Activated naive CD4-positive, alpha-beta T cell treated with anti-CD3 and anti-CD28 coated beads for 36 hours (primary cell): Measurements from ENCODE around the gene UST. TPM values are rescaled to one million over a fixed set of nuclear protein-coding genes. Genes with fewer than 3 reads are reported as not detected.

ENCODE experiments used
- CTCF ChIA-PET: fragments of 350-600 bp; sonication (Branson Sonifier 250); formaldehyde crosslinking; loops from one replicate; lab custom pipeline; 2021; ENCODE audit warnings: antibody characterized with exemption; lab: Charles Lee
- DNase-seq: peaks from one replicate; pipeline ENCODE4 v3.0.0-alpha.2; 2020
- H3K27ac Mint-ChIP-seq: one replicate; pipeline ENCODE4 v1.8.0; 2021; ENCODE audit warnings: mild to moderate bottlenecking, mixed read lengths
- H3K27me3 Mint-ChIP-seq: one replicate; pipeline ENCODE4 v1.8.0; 2021; ENCODE audit warnings: low read depth, mixed read lengths
- H3K36me3 Mint-ChIP-seq: one replicate; pipeline ENCODE4 v1.8.0; 2021; ENCODE audit warnings: low read depth, mixed read lengths
- H3K4me1 Mint-ChIP-seq: one replicate; pipeline ENCODE4 v1.8.0; 2021; ENCODE audit warnings: low read depth, mixed read lengths
- H3K4me3 Mint-ChIP-seq: one replicate; pipeline ENCODE4 v1.8.0; 2021; ENCODE audit warnings: mild to moderate bottlenecking, moderate library complexity, mixed read lengths
- H3K9me3 Mint-ChIP-seq: one replicate; pipeline ENCODE4 v1.8.0; 2021; ENCODE audit warnings: mixed read lengths
- intact Hi-C: fragments of 100-400 bp; cut with micrococcal nuclease; formaldehyde crosslinking; loops from one replicate; pipeline ENCODE4 v1.15.1; 2023
- total RNA-seq, 2 experiments: library from RNA; stranded (reverse); gene quantifications; one replicate each; pipeline ENCODE4 v1.2.3, GENCODE V29; 2021

Gene UST
- total RNA-seq, 2 experiments from 2014 or later = 0.20 to 0.74 TPM

DNA sequence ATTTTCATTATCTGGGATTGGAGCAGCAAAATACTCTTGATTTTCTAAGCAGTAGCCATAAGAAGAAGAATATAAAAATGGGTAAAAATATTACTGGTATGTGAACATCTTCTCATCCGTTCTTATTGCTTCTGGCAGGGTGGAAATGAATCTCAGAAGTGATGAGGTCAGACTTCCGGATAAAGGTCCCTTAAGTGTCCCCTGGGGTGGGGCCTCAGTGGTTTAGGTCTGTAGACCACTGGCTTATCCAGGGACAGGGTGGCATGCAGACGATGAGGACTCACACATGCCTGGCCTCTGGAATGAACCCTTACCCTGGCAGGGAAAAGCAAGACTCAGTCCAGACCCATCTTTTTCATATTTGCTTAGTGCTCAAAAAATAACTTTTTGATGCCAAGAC lies 143.3 kb downstream of the UST start:
- H3K9me3 Mint-ChIP-seq = no peaks in the 10 kb centered on the region
- H3K36me3 Mint-ChIP-seq = no peaks in the 10 kb centered on the region
- no peak overlapping the region for H3K4me3 Mint-ChIP-seq
- CTCF ChIA-PET = no interaction called here
- H3K27me3 Mint-ChIP-seq = peaks cover 2% of the 10 kb centered on the region
- H3K4me1 Mint-ChIP-seq = peaks cover 3% of the 10 kb centered on the region
- intact Hi-C loops = no loop called here
- DNase-seq = no peak
- H3K27ac Mint-ChIP-seq = no peak overlapping the region

DNA sequence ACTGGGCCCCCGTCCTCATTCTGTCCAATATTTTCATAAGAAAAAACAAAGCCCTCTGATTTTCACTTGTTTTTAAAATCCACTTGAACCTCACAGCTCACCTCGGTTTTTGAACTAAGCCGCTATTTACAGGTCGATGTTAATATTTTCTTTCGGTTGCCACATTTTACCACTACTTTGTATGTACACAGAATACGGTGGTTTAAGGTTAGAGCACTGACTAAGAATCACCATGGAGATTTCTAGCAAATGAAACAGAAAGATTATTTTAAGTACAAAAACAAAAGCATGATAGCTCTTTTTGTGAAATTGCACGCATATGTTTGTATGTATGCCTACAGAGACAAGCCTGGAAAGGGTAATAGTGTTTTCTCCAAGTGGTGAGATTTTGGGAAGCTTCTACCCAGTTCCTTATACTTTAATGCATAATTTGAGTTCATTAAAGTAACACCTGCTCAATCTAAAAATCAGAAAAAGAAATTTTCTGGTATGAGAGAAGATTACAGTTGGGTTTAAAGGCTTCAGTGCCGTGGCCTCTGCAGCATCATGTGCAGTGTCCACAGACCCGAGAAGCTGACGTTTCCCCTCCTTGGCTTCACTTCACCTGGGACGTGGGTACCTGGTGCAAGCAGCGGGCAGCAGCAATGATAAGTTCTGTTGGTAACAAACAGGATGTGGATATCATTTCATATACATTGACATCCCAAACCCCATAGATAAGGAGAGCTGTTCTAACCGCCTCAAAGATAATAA lies 144.0 kb downstream of the UST start:
- intact Hi-C loops = no loop called here
- no peak for DNase-seq
- CTCF ChIA-PET = no interaction called here
- Mint-ChIP-seq H3K4me3 (no peak overlapping the region), H3K27me3 (peaks cover 2% of the 10 kb centered on the region), H3K4me1 (peaks cover 3% of the 10 kb centered on the region), H3K9me3 (no peaks in the 10 kb centered on the region), H3K27ac (no peak overlapping the region), H3K36me3 (no peaks in the 10 kb centered on the region)

- Mint-ChIP-seq H3K9me3 (no peaks in the 10 kb centered on the region), H3K27me3 (peaks cover 2% of the 10 kb centered on the region)
These were observed 144.6 kb downstream of the UST start for GRCh38 chr6:148891405-148891783.

GRCh38 chr6:148892247-148892646 lies 145.4 kb downstream of the UST start:
- Mint-ChIP-seq H3K27me3 (peaks cover 2% of the 10 kb centered on the region), H3K4me3 (no peak overlapping the region), H3K36me3 (no peaks in the 10 kb centered on the region), H3K9me3 (no peaks in the 10 kb centered on the region), H3K4me1 (peaks cover 3% of the 10 kb centered on the region), H3K27ac (no peak overlapping the region)
- CTCF ChIA-PET = no interaction called here
- intact Hi-C loops = no loop called here
- DNase-seq = no peak

More at GRCh38 chr6:148891405-148891783, 144.6 kb downstream of the UST start:
- intact Hi-C loops = no loop called here
- Mint-ChIP-seq H3K4me3 (no peak overlapping the region), H3K27ac (no peak overlapping the region), H3K36me3 (no peaks in the 10 kb centered on the region), H3K4me1 (peaks cover 3% of the 10 kb centered on the region)
- CTCF ChIA-PET = no interaction called here
- no peak for DNase-seq

GRCh38 chr6:148893073-148893472 lies 146.2 kb downstream of the UST start:
- peaks cover 3% of the 10 kb centered on the region for H3K4me1 Mint-ChIP-seq
- H3K4me3 Mint-ChIP-seq = no peak overlapping the region
- no peaks in the 10 kb centered on the region for H3K36me3 Mint-ChIP-seq
- intact Hi-C loops = no loop called here
- peaks cover 2% of the 10 kb centered on the region for H3K27me3 Mint-ChIP-seq
- no peak overlapping the region for H3K27ac Mint-ChIP-seq
- CTCF ChIA-PET = no interaction called here
- H3K9me3 Mint-ChIP-seq = no peaks in the 10 kb centered on the region
- DNase-seq = no peak

GRCh38 chr6:148893481-148893880 lies 146.7 kb downstream of the UST start:
- H3K9me3 Mint-ChIP-seq = no peaks in the 10 kb centered on the region
- no peak for DNase-seq
- H3K36me3 Mint-ChIP-seq = no peaks in the 10 kb centered on the region
- H3K4me1 Mint-ChIP-seq = peaks cover 3% of the 10 kb centered on the region
- H3K4me3 Mint-ChIP-seq = no peak overlapping the region
- intact Hi-C loops = no loop called here
- peaks cover 2% of the 10 kb centered on the region for H3K27me3 Mint-ChIP-seq
- H3K27ac Mint-ChIP-seq = no peak overlapping the region
- CTCF ChIA-PET = no interaction called here

DNA sequence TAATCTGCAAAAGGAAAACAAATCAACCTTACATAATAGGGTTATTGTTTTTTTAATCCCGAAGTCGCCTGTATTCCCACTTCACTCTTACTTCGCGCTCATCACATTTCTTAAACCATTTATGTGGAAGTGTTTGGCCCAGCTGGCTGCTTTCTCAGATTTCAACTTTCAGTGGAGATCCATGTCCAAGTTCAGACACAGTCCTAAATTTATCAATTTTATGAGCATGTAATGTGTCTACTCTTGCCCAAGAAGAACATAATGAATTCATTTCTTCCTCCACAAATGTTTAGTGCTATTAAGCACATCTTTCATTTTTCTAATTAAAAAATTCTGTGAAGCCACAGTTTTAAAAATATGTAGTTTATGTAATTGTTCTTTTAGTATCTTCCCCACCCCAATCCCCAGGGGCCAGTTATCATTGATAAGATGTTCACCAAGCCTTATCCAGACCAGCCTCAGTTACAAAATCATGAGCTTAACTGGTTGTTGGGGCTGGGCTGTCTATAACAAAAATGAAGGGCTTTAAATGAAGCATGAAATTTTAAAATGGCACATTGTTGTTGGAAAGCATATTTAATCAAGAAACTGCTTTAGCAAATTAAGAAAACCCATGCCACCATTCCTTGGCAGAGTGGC lies 151.7 kb downstream of the UST start:
- H3K27ac Mint-ChIP-seq = no peak overlapping the region
- CTCF ChIA-PET = no interaction called here
- H3K36me3 Mint-ChIP-seq = no peaks in the 10 kb centered on the region
- intact Hi-C loops = no loop called here
- H3K4me1 Mint-ChIP-seq = no peaks in the 10 kb centered on the region
- peaks cover 2% of the 10 kb centered on the region for H3K27me3 Mint-ChIP-seq
- no peaks in the 10 kb centered on the region for H3K9me3 Mint-ChIP-seq
- DNase-seq = no peak
- no peak overlapping the region for H3K4me3 Mint-ChIP-seq

DNA sequence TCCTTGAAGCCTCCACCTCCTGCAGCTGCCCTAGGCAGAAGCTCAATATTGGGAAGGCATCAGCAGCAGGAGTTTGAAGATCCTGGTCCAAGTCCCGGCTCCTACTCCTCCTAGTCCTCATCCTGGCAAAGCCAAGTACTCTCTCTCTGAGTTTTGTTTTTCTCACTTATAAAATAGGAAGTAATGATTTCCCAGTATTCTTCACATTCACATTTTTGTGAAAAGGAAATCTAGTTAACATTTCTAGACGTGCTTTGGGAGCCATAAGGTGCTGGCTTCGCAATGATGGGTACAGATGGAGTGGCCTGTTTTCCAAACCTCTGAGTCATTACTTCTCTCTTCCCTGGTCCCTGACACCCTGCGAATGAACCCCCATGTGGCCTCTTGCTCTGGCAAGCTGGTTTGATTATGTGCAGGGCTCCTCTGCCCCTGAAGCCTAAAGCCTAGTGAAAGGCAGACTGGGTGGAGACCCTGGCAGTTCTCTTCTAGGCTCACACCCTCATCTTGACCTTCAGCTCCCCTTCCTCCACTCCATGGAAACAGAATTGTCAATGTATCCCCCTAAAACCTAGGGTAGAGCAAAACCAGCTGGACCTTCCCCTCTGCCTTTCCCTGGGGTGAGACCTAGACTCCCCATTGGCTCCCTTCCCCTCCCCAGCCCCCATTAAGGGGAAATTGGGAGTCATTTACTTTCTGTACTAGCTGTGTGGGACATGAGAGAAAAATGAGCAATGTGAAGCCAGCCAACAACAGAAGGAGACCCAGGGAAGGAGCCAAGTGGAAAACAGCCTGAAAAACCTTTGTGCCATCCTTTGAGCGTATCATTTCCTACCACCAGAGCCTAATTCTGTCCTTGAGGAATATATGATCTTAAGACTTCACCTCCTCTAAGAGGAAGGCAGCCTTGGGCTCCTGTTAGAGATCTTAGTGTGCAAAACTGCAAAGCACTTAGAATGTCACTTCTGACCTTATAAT lies 158.4 kb downstream of the UST start:
- DNase-seq = no peak
- intact Hi-C loops = no loop called here
- CTCF ChIA-PET = no interaction called here
- Mint-ChIP-seq H3K4me3 (no peak overlapping the region), H3K36me3 (no peaks in the 10 kb centered on the region), H3K4me1 (no peaks in the 10 kb centered on the region), H3K9me3 (no peaks in the 10 kb centered on the region), H3K27me3 (no peaks in the 10 kb centered on the region), H3K27ac (no peak overlapping the region)

- CTCF ChIA-PET = no interaction called here
- Mint-ChIP-seq H3K27ac (no peak overlapping the region), H3K4me1 (no peaks in the 10 kb centered on the region), H3K27me3 (no peaks in the 10 kb centered on the region), H3K4me3 (no peak overlapping the region), H3K9me3 (no peaks in the 10 kb centered on the region), H3K36me3 (no peaks in the 10 kb centered on the region)
- intact Hi-C loops = no loop called here
- DNase-seq = no peak
These were observed 159.1 kb downstream of the UST start for GRCh38 chr6:148905901-148906300.

DNA sequence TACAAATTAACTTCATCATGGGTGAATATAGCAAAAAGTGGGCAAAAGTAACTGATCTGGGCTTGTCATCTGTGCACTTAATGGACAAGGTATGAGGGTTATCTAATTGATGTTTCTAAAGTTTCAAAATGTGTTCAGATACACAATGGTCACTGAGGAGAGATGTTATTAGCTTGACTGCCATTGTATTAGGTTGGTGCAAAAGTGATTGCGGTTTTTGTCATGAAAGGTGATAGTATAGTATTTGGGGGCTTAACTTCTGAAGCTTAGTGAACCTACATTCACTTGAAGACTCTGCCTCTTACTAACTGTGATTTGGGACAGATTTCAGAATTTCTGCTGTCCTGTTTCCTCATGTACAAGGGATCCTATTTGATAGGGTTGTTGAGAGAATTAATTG lies 159.6 kb downstream of the UST start:
- Mint-ChIP-seq H3K27ac (no peak overlapping the region), H3K4me3 (no peak overlapping the region), H3K27me3 (no peaks in the 10 kb centered on the region), H3K9me3 (no peaks in the 10 kb centered on the region), H3K36me3 (no peaks in the 10 kb centered on the region), H3K4me1 (no peaks in the 10 kb centered on the region)
- CTCF ChIA-PET = no interaction called here
- intact Hi-C loops = no loop called here
- no peak for DNase-seq

DNA sequence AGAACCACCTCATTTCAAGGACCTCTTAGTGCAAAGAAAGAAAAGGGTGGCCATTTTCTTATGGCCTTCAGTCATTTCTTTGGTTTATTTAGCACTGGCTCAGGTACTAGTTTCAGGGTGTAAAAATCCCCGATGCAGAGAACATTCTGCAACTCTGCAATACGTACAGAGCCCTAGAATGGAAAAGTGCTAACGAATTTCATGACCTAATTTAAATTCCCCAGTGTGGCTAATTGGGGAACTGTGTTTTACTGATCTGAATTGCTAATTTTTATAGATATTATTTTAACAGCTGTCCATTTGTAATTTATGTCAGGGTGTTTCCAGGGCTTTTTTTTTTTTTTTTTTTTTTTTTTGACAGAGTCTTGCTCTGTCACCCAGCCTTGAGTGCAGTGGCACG lies 160.7 kb downstream of the UST start:
- Mint-ChIP-seq H3K4me1 (no peaks in the 10 kb centered on the region), H3K36me3 (no peaks in the 10 kb centered on the region), H3K27ac (no peak overlapping the region), H3K27me3 (no peaks in the 10 kb centered on the region), H3K4me3 (no peak overlapping the region), H3K9me3 (no peaks in the 10 kb centered on the region)
- intact Hi-C loops = no loop called here
- no peak for DNase-seq
- CTCF ChIA-PET = no interaction called here

- Mint-ChIP-seq H3K27me3 (no peaks in the 10 kb centered on the region), H3K4me3 (no peak overlapping the region), H3K9me3 (no peaks in the 10 kb centered on the region), H3K27ac (no peak overlapping the region), H3K36me3 (no peaks in the 10 kb centered on the region), H3K4me1 (no peaks in the 10 kb centered on the region)
- intact Hi-C loops = no loop called here
- no peak for DNase-seq
- CTCF ChIA-PET = no interaction called here
These were observed 165.4 kb downstream of the UST start for GRCh38 chr6:148912252-148912651.
